ENCODE measurements around the gene BCKDK.

BCKDK gene

DNA sequence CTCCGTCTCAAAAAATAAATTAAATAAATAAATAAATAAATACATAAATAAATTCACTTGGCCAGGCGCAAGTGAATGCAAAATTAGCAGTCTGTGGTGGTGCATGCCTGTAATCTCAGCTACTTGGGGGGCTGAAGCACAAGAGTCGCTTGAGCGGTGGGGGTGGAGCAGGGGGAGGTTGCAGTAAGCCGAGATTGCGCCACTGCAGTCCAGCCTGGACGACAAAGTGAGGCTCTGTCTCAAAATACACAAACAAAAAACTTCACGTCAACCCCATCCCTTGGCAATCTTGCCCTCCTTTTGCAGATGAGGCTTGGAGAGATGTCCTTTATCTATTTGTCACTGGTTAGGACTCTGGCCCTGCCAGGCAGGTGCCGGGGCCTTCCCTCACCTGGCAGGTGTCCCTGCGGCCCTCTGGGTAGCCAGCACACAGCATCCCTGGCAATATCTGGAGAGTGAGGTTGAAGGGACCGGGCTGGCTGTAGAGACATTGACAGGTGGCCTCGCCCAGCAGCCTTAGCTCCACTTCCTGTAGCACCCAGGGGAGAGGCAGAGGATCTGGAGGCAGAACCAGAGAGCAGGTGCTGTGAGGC lies 37.3 kb downstream of the BCKDK start:
- Histone ChIP-seq H4K20me1 (ENCODE audit: insufficient read depth) (no peaks in the 10 kb centered on the region), H3K36me3 (ENCODE audit: insufficient read depth) (no peaks in the 10 kb centered on the region), H3K79me2 (ENCODE audit: insufficient read depth, low read depth) (no peaks in the 10 kb centered on the region), H2AFZ (ENCODE audit: low read depth) (no peak overlapping the region), H3K4me1 (ENCODE audit: low read depth, poor library complexity, severe bottlenecking) (peaks cover 19% of the 10 kb centered on the region), H3K27me3 (ENCODE audit: insufficient read depth, low read depth) (no peaks in the 10 kb centered on the region; the same call in 1 of the 2 replicates), H3K4me2 (no peak overlapping the region), H3K4me3 (IDR thresholded peaks at IDR 0.05; ENCODE audit: insufficient read depth, low read depth, low read length) (no peak overlapping the region), H3K27ac (no peak overlapping the region), H3K9ac (no peak overlapping the region)
- TF ChIP-seq, protein P1, sequence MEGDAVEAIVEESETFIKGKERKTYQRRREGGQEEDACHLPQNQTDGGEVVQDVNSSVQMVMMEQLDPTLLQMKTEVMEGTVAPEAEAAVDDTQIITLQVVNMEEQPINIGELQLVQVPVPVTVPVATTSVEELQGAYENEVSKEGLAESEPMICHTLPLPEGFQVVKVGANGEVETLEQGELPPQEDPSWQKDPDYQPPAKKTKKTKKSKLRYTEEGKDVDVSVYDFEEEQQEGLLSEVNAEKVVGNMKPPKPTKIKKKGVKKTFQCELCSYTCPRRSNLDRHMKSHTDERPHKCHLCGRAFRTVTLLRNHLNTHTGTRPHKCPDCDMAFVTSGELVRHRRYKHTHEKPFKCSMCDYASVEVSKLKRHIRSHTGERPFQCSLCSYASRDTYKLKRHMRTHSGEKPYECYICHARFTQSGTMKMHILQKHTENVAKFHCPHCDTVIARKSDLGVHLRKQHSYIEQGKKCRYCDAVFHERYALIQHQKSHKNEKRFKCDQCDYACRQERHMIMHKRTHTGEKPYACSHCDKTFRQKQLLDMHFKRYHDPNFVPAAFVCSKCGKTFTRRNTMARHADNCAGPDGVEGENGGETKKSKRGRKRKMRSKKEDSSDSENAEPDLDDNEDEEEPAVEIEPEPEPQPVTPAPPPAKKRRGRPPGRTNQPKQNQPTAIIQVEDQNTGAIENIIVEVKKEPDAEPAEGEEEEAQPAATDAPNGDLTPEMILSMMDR (conservative IDR thresholded peaks at IDR 0.05; ENCODE audit: low read depth, low read length): no peak

DNA sequence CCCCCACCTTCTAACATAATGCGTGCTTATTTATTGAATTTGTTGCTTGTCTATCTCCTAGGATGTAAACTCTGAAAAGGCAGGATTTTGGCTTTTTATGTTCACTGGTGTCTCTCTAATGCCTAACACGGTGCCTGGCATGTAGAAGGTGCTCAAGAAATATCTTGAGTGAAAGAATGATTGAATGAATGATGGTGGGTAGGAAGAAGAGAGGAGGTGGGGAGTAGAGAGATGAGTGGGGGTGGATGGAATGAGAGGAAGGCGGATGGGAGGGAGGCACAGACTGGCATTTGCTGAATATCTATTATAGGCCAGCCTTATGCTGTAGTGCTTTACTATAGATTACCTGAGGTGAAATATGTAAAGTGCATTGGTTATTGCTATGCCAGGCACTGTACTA lies 39.4 kb downstream of the BCKDK start:
- H3K27me3 ChIP-seq (ENCODE audit: insufficient read depth, low read depth): no peaks in the 10 kb centered on the region; the same call in 1 of the 2 replicates
- H3K4me2 ChIP-seq: no peak overlapping the region

DNA sequence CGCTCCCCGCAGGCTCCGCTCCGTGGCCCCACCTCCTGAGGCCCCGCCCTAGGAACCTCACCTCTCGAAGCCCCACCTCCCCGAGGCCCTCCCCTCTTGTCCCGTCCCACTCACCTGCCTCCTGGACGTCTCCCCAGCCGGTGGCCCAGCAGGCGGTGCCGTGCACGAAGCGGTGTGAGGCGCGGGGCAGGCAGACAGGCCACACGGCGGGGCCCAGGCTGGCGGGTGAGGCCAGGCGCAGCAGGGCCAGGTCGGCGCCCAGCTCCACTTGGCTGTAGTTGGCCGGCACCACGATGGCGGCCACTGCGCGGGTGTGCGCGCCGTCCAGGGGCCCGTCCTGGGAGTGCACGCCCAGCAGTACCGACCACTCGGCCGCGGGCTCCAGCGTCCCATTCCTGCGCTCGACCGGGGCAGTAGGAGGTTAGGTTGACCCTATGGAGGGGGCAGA lies 40.1 kb downstream of the BCKDK start:
- Histone ChIP-seq H3K4me3 (IDR thresholded peaks at IDR 0.05; ENCODE audit: insufficient read depth, low read depth, low read length) (no peak overlapping the region), H3K27me3 (ENCODE audit: insufficient read depth, low read depth) (no peaks in the 10 kb centered on the region; the same call in 1 of the 2 replicates)

More for the DNA sequence above, 39.4 kb downstream of the BCKDK start:
- no peaks in the 10 kb centered on the region for H3K79me2 ChIP-seq (ENCODE audit: insufficient read depth, low read depth)
- no peak overlapping the region for H3K9ac ChIP-seq
- peaks cover 6% of the 10 kb centered on the region for H3K4me1 ChIP-seq (ENCODE audit: low read depth, poor library complexity, severe bottlenecking)
- H3K36me3 ChIP-seq (ENCODE audit: insufficient read depth): no peaks in the 10 kb centered on the region
- no peak overlapping the region for H3K4me3 ChIP-seq (IDR thresholded peaks at IDR 0.05; ENCODE audit: insufficient read depth, low read depth, low read length)
- no peaks in the 10 kb centered on the region for H4K20me1 ChIP-seq (ENCODE audit: insufficient read depth)
- TF ChIP-seq, protein P1 (conservative IDR thresholded peaks at IDR 0.05; ENCODE audit: low read depth, low read length): no peak
- H3K27ac ChIP-seq: no peak overlapping the region
- H2AFZ ChIP-seq (ENCODE audit: low read depth): no peak overlapping the region

DNA sequence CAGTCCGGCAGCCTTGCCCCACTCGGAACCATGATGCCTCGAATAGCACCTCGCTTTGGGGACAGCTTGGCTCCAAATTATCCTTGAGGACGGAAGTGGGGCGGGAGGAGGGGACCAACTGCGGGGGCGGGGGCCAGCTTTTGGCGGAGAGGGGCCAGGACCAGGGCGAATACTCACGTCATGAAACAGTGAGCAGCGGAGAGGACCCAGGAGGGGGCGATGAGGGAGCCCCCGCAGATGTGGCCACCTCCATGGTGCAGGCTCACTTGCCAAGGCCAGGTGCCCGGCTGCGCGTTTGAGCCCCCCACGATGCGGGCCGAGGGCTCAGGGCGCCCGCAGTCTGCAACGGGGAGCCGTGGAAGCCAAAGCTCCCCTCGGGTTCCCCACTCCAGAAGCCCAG lies 40.7 kb downstream of the BCKDK start:
- Histone ChIP-seq H3K27ac (no peak overlapping the region), H3K4me3 (IDR thresholded peaks at IDR 0.05; ENCODE audit: insufficient read depth, low read depth, low read length) (no peak overlapping the region), H3K79me2 (ENCODE audit: insufficient read depth, low read depth) (no peaks in the 10 kb centered on the region), H3K27me3 (ENCODE audit: insufficient read depth, low read depth) (no peaks in the 10 kb centered on the region; the same call in 1 of the 2 replicates), H3K36me3 (ENCODE audit: insufficient read depth) (no peaks in the 10 kb centered on the region), H2AFZ (ENCODE audit: low read depth) (no peak overlapping the region), H4K20me1 (ENCODE audit: insufficient read depth) (no peaks in the 10 kb centered on the region), H3K4me1 (ENCODE audit: low read depth, poor library complexity, severe bottlenecking) (no peaks in the 10 kb centered on the region), H3K4me2 (no peak overlapping the region), H3K9ac (no peak overlapping the region)
- TF ChIP-seq, protein P1 (conservative IDR thresholded peaks at IDR 0.05; ENCODE audit: low read depth, low read length): no peak

More for the DNA sequence above, 40.1 kb downstream of the BCKDK start:
- H3K9ac ChIP-seq: no peak overlapping the region
- no peak overlapping the region for H3K27ac ChIP-seq
- H3K4me1 ChIP-seq (ENCODE audit: low read depth, poor library complexity, severe bottlenecking): no peaks in the 10 kb centered on the region
- H3K79me2 ChIP-seq (ENCODE audit: insufficient read depth, low read depth): no peaks in the 10 kb centered on the region
- no peaks in the 10 kb centered on the region for H3K36me3 ChIP-seq (ENCODE audit: insufficient read depth)
- no peak overlapping the region for H3K4me2 ChIP-seq
- no peak overlapping the region for H2AFZ ChIP-seq (ENCODE audit: low read depth)
- no peaks in the 10 kb centered on the region for H4K20me1 ChIP-seq (ENCODE audit: insufficient read depth)
- TF ChIP-seq, protein P1 (conservative IDR thresholded peaks at IDR 0.05; ENCODE audit: low read depth, low read length): no peak

Data from KMS-11 (cell line).